GM19023 (cell line): Measurements from ENCODE around the gene PEX26.

Source experiments
- ATAC-seq: cut with Tn5 transposase; IDR thresholded peaks from one replicate; pipeline ENCODE4 v1.9.1; 2021; ENCODE audit warnings: mild to moderate bottlenecking, moderate library complexity; ENCODE audit not compliant: unreplicated experiment

PEX26 gene

GRCh38 chr22:18154821-18155390 is 77.1 kb downstream of the PEX26 start:
- no peak for ATAC-seq
